ENCODE data around the gene SERGEF. TPM values are rescaled to one million over a fixed set of nuclear protein-coding genes. Genes with fewer than 3 reads are reported as not detected.

Gene SERGEF
- total RNA-seq, 1 donor from 2014 or later = 32.4 TPM

DNA sequence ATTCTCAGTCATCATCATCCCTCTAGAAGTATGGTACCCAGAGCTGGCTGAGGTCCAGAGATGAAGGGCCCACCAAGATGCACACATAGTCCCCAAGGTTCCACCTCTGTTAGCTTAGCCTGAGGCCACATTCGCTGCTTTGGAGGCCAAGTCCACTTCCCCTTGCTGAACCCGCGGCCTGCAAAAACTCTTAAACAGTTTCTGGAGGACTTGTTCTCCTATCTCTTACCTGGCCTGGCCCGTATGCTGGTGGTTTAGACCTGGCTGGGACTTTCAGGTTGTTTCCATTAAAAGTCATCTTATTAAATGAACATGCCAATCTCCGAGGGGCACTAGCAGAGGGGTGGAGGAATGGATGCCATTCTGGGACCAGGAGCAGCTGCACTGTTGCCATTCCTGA lies 213.7 kb downstream of the SERGEF start:
- TF ChIP-seq, protein P1, sequence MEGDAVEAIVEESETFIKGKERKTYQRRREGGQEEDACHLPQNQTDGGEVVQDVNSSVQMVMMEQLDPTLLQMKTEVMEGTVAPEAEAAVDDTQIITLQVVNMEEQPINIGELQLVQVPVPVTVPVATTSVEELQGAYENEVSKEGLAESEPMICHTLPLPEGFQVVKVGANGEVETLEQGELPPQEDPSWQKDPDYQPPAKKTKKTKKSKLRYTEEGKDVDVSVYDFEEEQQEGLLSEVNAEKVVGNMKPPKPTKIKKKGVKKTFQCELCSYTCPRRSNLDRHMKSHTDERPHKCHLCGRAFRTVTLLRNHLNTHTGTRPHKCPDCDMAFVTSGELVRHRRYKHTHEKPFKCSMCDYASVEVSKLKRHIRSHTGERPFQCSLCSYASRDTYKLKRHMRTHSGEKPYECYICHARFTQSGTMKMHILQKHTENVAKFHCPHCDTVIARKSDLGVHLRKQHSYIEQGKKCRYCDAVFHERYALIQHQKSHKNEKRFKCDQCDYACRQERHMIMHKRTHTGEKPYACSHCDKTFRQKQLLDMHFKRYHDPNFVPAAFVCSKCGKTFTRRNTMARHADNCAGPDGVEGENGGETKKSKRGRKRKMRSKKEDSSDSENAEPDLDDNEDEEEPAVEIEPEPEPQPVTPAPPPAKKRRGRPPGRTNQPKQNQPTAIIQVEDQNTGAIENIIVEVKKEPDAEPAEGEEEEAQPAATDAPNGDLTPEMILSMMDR (IDR thresholded peaks at IDR 0.05; ENCODE audit: unreplicated experiment) = no peak
- Mint-ChIP-seq H3K36me3 (ENCODE audit: insufficient read depth) (no peaks in the 10 kb centered on the region), H3K27ac (no peak overlapping the region), H3K27me3 (no peaks in the 10 kb centered on the region), H3K4me1 (ENCODE audit: low read depth) (peaks cover 3% of the 10 kb centered on the region), H3K4me3 (ENCODE audit: low read depth) (no peak overlapping the region), H3K9me3 (ENCODE audit: low read depth) (no peaks in the 10 kb centered on the region)
- no peak for DNase-seq (ENCODE audit: low spot score, unreplicated experiment)

DNA sequence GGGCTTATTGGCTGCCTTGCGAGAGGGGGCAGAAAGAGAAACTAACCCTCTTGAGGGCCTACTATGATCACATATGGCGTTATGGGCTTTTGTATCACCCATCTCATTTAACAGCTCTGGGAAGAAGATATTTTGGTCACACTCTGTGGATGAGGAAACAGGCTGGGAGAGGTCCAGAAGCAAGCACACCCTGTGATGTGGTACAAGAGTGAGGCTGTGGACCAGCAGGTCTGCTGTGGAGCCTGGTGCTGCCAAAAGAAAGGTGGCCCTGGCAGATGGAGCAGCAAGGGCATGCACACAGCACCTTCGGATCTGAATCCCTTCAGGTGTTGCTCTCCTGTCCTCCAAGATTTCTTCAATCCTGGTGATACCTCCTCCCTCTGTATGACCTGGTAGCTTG lies 214.1 kb downstream of the SERGEF start:
- H3K27me3 Mint-ChIP-seq = no peaks in the 10 kb centered on the region
- H3K36me3 Mint-ChIP-seq (ENCODE audit: insufficient read depth) = no peaks in the 10 kb centered on the region
- TF ChIP-seq, protein P1 (IDR thresholded peaks at IDR 0.05; ENCODE audit: unreplicated experiment) = no peak
- H3K9me3 Mint-ChIP-seq (ENCODE audit: low read depth) = no peaks in the 10 kb centered on the region
- DNase-seq (ENCODE audit: low spot score, unreplicated experiment) = no peak
- peaks cover 3% of the 10 kb centered on the region for H3K4me1 Mint-ChIP-seq (ENCODE audit: low read depth)
- no peak overlapping the region for H3K4me3 Mint-ChIP-seq (ENCODE audit: low read depth)
- no peak overlapping the region for H3K27ac Mint-ChIP-seq

DNA sequence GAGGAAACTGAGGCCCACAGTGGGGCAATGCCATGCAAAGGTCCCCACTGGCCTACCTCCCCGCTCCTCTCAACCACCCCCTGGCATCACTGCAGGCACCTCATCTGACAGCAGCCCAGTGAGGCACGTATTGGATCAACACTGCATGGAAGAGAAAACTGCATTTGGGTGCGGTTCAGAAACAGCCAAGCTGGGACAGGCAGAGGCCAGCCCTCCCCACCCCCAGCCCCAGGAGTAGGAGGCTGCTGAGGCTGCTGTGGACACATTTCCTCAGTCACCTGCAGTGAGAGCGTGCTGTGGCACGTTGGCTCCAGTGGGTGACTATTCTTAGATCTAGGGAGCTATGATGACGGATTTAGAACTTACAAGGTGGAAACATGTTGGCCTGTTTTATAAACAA lies 214.6 kb downstream of the SERGEF start:
- Mint-ChIP-seq H3K4me1 (ENCODE audit: low read depth) (no peaks in the 10 kb centered on the region), H3K9me3 (ENCODE audit: low read depth) (no peaks in the 10 kb centered on the region), H3K27me3 (no peaks in the 10 kb centered on the region), H3K36me3 (ENCODE audit: insufficient read depth) (no peaks in the 10 kb centered on the region), H3K27ac (no peak overlapping the region), H3K4me3 (ENCODE audit: low read depth) (no peak overlapping the region)
- TF ChIP-seq, protein P1 (IDR thresholded peaks at IDR 0.05; ENCODE audit: unreplicated experiment) = no peak
- DNase-seq (ENCODE audit: low spot score, unreplicated experiment) = no peak

DNA sequence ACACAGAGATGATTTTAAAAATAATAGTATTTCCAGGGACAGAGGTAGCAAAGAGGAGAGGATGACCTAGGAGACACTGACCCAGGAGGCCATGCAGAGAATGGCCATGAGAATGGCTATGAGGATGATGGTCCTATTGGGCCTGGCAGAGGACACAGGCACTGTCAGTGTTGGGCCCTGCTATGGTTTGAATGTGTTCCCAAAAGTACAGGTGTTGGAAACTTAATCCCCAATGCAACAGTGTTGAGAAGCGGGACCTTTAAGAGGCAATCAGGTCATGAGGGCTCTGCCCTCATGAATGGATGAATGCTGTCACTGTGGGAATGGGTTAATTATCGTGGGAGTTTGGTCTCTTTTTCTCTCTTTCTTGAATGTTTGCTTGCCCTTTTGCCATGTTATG lies 216.7 kb downstream of the SERGEF start:
- H3K27ac Mint-ChIP-seq = no peak overlapping the region
- no peaks in the 10 kb centered on the region for H3K4me1 Mint-ChIP-seq (ENCODE audit: low read depth)
- no peaks in the 10 kb centered on the region for H3K36me3 Mint-ChIP-seq (ENCODE audit: insufficient read depth)
- no peak for DNase-seq (ENCODE audit: low spot score, unreplicated experiment)
- H3K27me3 Mint-ChIP-seq = no peaks in the 10 kb centered on the region
- no peaks in the 10 kb centered on the region for H3K9me3 Mint-ChIP-seq (ENCODE audit: low read depth)
- TF ChIP-seq, protein P1 (IDR thresholded peaks at IDR 0.05; ENCODE audit: unreplicated experiment) = no peak
- H3K4me3 Mint-ChIP-seq (ENCODE audit: low read depth) = no peak overlapping the region

GRCh38 chr11:17794981-17795380 lies 217.9 kb downstream of the SERGEF start:
- TF ChIP-seq, protein P1 (IDR thresholded peaks at IDR 0.05; ENCODE audit: unreplicated experiment) = no peak
- no peaks in the 10 kb centered on the region for H3K9me3 Mint-ChIP-seq (ENCODE audit: low read depth)
- no peak for DNase-seq (ENCODE audit: low spot score, unreplicated experiment)
- H3K4me1 Mint-ChIP-seq (ENCODE audit: low read depth) = no peaks in the 10 kb centered on the region
- no peaks in the 10 kb centered on the region for H3K36me3 Mint-ChIP-seq (ENCODE audit: insufficient read depth)
- H3K27me3 Mint-ChIP-seq = no peaks in the 10 kb centered on the region
- H3K4me3 Mint-ChIP-seq (ENCODE audit: low read depth) = no peak overlapping the region
- no peak overlapping the region for H3K27ac Mint-ChIP-seq
